IPS-NIHi7 (cell line): ENCODE data around the gene EXOC3L4.
A peak's percentile ranks its signal among the peaks of the same experiment; 100 is the strongest.

Experiments
- DNase-seq: peaks from one replicate; pipeline ENCODE4 v3.0.0; 2012; ENCODE audit warnings: mixed read lengths; ENCODE audit errors: extremely low spot score

The EXOC3L4 gene

GRCh38 chr14:103070971-103071542, 23.5 kb upstream of the EXOC3L4 start:
- no peak for DNase-seq

- no peak for DNase-seq
Observed at GRCh38 chr14:103071544-103072251, 22.8 kb upstream of the EXOC3L4 start.

- DNase-seq = no peak
Observed at GRCh38 chr14:103072595-103073366, 21.7 kb upstream of the EXOC3L4 start.

GRCh38 chr14:103073367-103073875, 21.1 kb upstream of the EXOC3L4 start:
- DNase-seq = no peak

- DNase-seq = no peak
Observed at GRCh38 chr14:103073876-103074728, 20.4 kb upstream of the EXOC3L4 start.

GRCh38 chr14:103074729-103075367, 19.7 kb upstream of the EXOC3L4 start:
- peak; percentile 36 for DNase-seq

- DNase-seq = peak; percentile 90
Observed at GRCh38 chr14:103078420-103078749, 16.1 kb upstream of the EXOC3L4 start.

- DNase-seq = no peak
Observed at GRCh38 chr14:103078860-103079587, 15.5 kb upstream of the EXOC3L4 start.

- DNase-seq = no peak
Observed at GRCh38 chr14:103081951-103082350, 12.6 kb upstream of the EXOC3L4 start.

- no peak for DNase-seq
Observed at GRCh38 chr14:103084021-103084919, 10.3 kb upstream of the EXOC3L4 start, which contains the start of gene LBHD2. TSS of gene LBHD2 (plus strand) at chr14:103084210. CDS start at chr14:103086013, 1,803 bp downstream.

GRCh38 chr14:103085106-103086091, 9.1 kb upstream of the EXOC3L4 start:
- DNase-seq = peak; percentile 63

- DNase-seq = no peak
Observed at GRCh38 chr14:103086771-103087342, 7.7 kb upstream of the EXOC3L4 start.

GRCh38 chr14:103087343-103087835, 7.1 kb upstream of the EXOC3L4 start:
- no peak for DNase-seq

- no peak for DNase-seq
Observed at GRCh38 chr14:103088921-103089320, 5.6 kb upstream of the EXOC3L4 start.

GRCh38 chr14:103089386-103090335, 4.9 kb upstream of the EXOC3L4 start:
- no peak for DNase-seq

- DNase-seq = no peak
Observed at GRCh38 chr14:103090481-103091020, 4.0 kb upstream of the EXOC3L4 start.
